ENCODE measurements around the gene TAS1R3. TPM values are rescaled to one million over a fixed set of nuclear protein-coding genes. Genes with fewer than 3 reads are reported as not detected.

Gene TAS1R3
- total and polyA plus RNA-seq, 2 experiments from 2014 or later, result 0.14 TPM; not detected in 1

DNA sequence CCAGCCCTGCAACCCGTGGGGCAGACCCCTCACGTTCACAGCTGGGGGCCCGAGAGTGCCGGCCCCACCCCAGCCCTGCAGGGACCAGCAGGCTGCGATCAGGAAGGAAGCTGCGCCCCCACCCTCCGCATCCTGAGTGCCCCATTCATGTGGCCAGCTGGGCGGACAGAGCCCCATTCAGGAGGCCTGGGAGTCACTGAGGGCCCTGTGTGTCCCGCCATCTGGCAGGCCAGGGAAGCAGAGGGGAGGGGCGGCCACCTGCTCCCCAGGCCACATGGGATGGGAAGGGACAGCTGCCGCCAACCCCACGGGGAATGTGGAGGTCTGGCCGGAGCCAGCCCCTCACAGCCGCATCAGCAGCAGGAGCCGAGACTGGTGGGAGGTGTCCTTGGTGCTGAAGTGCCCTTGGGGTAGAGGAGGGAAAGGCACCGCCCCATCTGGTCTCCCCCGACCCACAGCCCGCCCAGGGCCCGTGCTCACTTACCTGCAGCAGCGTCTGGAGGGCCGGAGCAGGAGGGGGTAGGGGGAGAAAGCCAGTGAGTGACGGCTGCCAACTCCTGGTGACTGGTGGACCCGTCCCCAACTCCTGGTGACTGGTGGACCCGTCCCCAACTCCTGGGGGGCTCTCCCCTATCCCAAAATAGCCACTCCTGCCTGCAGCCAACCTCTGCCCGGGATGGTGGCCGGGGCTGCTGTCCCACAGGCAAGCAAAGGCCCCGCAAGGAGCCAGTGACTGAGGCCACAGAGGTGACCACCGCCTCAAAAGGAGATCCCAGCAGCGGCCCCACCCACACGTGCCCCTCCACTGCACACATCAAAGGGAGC is 32.0 kb upstream of the TAS1R3 start (continued):
- TF ChIP-seq, protein P1, sequence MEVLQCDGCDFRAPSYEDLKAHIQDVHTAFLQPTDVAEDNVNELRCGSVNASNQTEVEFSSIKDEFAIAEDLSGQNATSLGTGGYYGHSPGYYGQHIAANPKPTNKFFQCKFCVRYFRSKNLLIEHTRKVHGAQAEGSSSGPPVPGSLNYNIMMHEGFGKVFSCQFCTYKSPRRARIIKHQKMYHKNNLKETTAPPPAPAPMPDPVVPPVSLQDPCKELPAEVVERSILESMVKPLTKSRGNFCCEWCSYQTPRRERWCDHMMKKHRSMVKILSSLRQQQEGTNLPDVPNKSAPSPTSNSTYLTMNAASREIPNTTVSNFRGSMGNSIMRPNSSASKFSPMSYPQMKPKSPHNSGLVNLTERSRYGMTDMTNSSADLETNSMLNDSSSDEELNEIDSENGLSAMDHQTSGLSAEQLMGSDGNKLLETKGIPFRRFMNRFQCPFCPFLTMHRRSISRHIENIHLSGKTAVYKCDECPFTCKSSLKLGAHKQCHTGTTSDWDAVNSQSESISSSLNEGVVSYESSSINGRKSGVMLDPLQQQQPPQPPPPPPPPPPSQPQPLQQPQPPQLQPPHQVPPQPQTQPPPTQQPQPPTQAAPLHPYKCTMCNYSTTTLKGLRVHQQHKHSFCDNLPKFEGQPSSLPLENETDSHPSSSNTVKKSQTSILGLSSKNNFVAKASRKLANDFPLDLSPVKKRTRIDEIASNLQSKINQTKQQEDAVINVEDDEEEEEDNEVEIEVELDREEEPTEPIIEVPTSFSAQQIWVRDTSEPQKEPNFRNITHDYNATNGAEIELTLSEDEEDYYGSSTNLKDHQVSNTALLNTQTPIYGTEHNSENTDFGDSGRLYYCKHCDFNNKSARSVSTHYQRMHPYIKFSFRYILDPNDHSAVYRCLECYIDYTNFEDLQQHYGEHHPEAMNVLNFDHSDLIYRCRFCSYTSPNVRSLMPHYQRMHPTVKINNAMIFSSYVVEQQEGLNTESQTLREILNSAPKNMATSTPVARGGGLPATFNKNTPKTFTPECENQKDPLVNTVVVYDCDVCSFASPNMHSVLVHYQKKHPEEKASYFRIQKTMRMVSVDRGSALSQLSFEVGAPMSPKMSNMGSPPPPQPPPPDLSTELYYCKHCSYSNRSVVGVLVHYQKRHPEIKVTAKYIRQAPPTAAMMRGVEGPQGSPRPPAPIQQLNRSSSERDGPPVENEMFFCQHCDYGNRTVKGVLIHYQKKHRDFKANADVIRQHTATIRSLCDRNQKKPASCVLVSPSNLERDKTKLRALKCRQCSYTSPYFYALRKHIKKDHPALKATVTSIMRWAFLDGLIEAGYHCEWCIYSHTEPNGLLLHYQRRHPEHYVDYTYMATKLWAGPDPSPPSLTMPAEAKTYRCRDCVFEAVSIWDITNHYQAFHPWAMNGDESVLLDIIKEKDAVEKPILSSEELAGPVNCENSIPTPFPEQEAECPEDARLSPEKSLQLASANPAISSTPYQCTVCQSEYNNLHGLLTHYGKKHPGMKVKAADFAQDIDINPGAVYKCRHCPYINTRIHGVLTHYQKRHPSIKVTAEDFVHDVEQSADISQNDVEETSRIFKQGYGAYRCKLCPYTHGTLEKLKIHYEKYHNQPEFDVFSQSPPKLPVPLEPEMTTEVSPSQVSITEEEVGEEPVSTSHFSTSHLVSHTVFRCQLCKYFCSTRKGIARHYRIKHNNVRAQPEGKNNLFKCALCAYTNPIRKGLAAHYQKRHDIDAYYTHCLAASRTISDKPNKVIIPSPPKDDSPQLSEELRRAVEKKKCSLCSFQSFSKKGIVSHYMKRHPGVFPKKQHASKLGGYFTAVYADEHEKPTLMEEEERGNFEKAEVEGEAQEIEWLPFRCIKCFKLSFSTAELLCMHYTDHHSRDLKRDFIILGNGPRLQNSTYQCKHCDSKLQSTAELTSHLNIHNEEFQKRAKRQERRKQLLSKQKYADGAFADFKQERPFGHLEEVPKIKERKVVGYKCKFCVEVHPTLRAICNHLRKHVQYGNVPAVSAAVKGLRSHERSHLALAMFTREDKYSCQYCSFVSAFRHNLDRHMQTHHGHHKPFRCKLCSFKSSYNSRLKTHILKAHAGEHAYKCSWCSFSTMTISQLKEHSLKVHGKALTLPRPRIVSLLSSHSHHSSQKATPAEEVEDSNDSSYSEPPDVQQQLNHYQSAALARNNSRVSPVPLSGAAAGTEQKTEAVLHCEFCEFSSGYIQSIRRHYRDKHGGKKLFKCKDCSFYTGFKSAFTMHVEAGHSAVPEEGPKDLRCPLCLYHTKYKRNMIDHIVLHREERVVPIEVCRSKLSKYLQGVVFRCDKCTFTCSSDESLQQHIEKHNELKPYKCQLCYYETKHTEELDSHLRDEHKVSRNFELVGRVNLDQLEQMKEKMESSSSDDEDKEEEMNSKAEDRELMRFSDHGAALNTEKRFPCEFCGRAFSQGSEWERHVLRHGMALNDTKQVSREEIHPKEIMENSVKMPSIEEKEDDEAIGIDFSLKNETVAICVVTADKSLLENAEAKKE (CRISPR knock-in tag; IDR thresholded peaks at IDR 0.05), result no peak

DNA sequence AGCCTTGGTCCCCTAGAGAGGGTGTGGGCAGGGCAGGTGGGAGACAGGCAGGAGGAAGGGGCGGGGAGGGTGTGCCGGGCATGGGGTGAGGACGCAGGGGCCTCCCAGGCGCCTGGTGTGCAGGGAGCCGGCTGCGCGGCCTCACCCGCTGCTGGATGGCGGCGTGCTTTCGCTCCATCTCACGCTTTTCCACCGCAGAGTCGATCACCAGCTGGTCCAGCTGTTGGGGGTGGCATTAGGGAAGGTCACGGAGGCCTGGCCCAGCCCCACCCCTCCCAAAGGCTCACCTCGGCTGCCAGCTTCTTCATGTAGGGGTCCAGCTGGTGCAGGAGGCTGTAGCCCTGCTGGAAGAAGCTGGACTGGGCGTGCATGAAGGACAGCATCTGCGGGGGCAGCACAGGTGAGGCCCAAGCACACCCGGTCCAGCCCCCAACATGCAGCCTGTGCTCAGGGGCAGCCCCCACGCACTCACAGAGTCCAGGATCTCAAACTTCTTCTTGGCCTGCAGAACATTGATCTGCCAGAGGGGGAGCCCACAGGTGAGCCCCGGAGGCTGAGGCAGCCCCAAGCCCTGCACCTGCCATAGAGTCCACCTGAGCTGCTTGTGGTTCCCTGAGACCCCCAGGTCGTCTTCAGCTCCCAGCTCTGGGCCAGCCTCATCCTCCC is 31.3 kb upstream of the TAS1R3 start:
- H3K9me2 ChIP-seq (ENCODE audit: insufficient read depth), result no peaks in the 10 kb centered on the region
- no peak overlapping the region for H3K4me3 ChIP-seq
- ATAC-seq (peak; percentile 62), DNase-seq (ENCODE audit: low spot score) (peak; percentile 78)
- H3K27me3 Mint-ChIP-seq (ENCODE audit: insufficient read depth, low read depth, poor library complexity), result peaks cover 4% of the 10 kb centered on the region
- H3F3A ChIP-seq (replicated peaks; ENCODE audit: low read depth), result 0 out of 2 replicates have a peak, but pooled peaks cover 2% of the 10 kb centered on the region
- TF ChIP-seq, protein P2, sequence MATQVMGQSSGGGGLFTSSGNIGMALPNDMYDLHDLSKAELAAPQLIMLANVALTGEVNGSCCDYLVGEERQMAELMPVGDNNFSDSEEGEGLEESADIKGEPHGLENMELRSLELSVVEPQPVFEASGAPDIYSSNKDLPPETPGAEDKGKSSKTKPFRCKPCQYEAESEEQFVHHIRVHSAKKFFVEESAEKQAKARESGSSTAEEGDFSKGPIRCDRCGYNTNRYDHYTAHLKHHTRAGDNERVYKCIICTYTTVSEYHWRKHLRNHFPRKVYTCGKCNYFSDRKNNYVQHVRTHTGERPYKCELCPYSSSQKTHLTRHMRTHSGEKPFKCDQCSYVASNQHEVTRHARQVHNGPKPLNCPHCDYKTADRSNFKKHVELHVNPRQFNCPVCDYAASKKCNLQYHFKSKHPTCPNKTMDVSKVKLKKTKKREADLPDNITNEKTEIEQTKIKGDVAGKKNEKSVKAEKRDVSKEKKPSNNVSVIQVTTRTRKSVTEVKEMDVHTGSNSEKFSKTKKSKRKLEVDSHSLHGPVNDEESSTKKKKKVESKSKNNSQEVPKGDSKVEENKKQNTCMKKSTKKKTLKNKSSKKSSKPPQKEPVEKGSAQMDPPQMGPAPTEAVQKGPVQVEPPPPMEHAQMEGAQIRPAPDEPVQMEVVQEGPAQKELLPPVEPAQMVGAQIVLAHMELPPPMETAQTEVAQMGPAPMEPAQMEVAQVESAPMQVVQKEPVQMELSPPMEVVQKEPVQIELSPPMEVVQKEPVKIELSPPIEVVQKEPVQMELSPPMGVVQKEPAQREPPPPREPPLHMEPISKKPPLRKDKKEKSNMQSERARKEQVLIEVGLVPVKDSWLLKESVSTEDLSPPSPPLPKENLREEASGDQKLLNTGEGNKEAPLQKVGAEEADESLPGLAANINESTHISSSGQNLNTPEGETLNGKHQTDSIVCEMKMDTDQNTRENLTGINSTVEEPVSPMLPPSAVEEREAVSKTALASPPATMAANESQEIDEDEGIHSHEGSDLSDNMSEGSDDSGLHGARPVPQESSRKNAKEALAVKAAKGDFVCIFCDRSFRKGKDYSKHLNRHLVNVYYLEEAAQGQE (IDR thresholded peaks at IDR 0.05; ENCODE audit: unreplicated experiment), result peak; percentile 27
- TF ChIP-seq, protein P3, sequence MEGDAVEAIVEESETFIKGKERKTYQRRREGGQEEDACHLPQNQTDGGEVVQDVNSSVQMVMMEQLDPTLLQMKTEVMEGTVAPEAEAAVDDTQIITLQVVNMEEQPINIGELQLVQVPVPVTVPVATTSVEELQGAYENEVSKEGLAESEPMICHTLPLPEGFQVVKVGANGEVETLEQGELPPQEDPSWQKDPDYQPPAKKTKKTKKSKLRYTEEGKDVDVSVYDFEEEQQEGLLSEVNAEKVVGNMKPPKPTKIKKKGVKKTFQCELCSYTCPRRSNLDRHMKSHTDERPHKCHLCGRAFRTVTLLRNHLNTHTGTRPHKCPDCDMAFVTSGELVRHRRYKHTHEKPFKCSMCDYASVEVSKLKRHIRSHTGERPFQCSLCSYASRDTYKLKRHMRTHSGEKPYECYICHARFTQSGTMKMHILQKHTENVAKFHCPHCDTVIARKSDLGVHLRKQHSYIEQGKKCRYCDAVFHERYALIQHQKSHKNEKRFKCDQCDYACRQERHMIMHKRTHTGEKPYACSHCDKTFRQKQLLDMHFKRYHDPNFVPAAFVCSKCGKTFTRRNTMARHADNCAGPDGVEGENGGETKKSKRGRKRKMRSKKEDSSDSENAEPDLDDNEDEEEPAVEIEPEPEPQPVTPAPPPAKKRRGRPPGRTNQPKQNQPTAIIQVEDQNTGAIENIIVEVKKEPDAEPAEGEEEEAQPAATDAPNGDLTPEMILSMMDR (conservative IDR thresholded peaks at IDR 0.05; ENCODE audit: low read depth in 2 of 2), result peak; percentile 46 to 55
- TF ChIP-seq POLR2AphosphoS5 (IDR thresholded peaks at IDR 0.05; ENCODE audit: low read depth), result no peak
- no peak overlapping the region for H3K4me2 ChIP-seq
- no peaks in the 10 kb centered on the region for H3K27me3 ChIP-seq (ENCODE audit: insufficient read depth)
- no peak overlapping the region for H3K4me3 Mint-ChIP-seq
- no peak overlapping the region for H2AFZ ChIP-seq
- no peaks in the 10 kb centered on the region for H3K36me3 ChIP-seq (ENCODE audit: insufficient read depth)
- H3K79me2 ChIP-seq (replicated peaks; ENCODE audit: insufficient read depth), result no peaks in the 10 kb centered on the region
- H3K4me1 Mint-ChIP-seq, result peaks cover 3% of the 10 kb centered on the region; the same call in 1 of the 3 replicates
- peaks cover under 1% of the 10 kb centered on the region; the same call in 1 of the 2 replicates for H3K4me1 ChIP-seq (ENCODE audit: insufficient read depth)
- H4K20me1 ChIP-seq (replicated peaks; ENCODE audit: insufficient read depth), result no peaks in the 10 kb centered on the region
- no peak overlapping the region for H3K27ac Mint-ChIP-seq
- no peaks in the 10 kb centered on the region for H3K9me3 Mint-ChIP-seq
- H3K27ac ChIP-seq (ENCODE audit: low read depth), result no peak overlapping the region
- no peaks in the 10 kb centered on the region for H3K36me3 Mint-ChIP-seq (ENCODE audit: low read depth)
